ENCODE data around the gene PLEKHA7. TPM values are rescaled to one million over a fixed set of nuclear protein-coding genes. Genes with fewer than 3 reads are reported as not detected.

PLEKHA7 gene
- total and polyA plus RNA-seq, 2 donors from 2014 or later, result 24.4 to 65.7 TPM

GRCh38 chr11:17015627-17016126 is 1.5 kb upstream of the PLEKHA7 start:
- H3K9me3 ChIP-seq (ENCODE audit: control insufficient read depth in 2 of 3, insufficient read depth in 1 of 3, low read length in 3 of 3), result no peaks in the 10 kb centered on the region
- FAIRE-seq (no peak), DNase-seq (peak in 4 of 5 donors; percentile 82 to 91 (median 86))
- no peak for TF ChIP-seq CTCF (IDR thresholded peaks at IDR 0.05; ENCODE audit: borderline replicate concordance, extremely low read depth, insufficient read depth)
- intact Hi-C loops (cut with DNase I), result no loop called here
- no peaks in the 10 kb centered on the region for H3K36me3 ChIP-seq (ENCODE audit: control insufficient read depth in 2 of 3, insufficient read depth in 3 of 3, low read length in 3 of 3)
- no peaks in the 10 kb centered on the region for H3K27me3 ChIP-seq (ENCODE audit: control insufficient read depth, insufficient read depth, low read length)
- no peak overlapping the region for H3K9ac ChIP-seq (ENCODE audit: low read length in 3 of 3)
- H3K4me3 ChIP-seq (ENCODE audit: low read length in 3 of 3), result peak overlapping the region in 1 of 3 donors; percentile 63
- no peak overlapping the region for H3K27ac ChIP-seq (ENCODE audit: low read depth in 2 of 2, low read length in 2 of 2)
- H3K4me1 ChIP-seq (ENCODE audit: control insufficient read depth in 2 of 3, insufficient read depth in 2 of 3, low read depth in 1 of 3, low read length in 3 of 3), result peaks cover 0 to 19% (median 6%) of the 10 kb centered on the region in 3 donors

GRCh38 chr11:17014833-17015626 is 816 bp upstream of the PLEKHA7 start:
- FAIRE-seq (no peak), DNase-seq (peak in 4 of 5 donors; percentile 37 to 57 (median 55))
- Histone ChIP-seq H3K27ac (ENCODE audit: low read depth in 2 of 2, low read length in 2 of 2) (peak overlapping the region; percentile 68 to 80), H3K4me3 (ENCODE audit: low read length in 3 of 3) (peak overlapping the region; percentile 63 to 89 (median 64)), H3K9ac (ENCODE audit: low read length in 3 of 3) (peak overlapping the region; percentile 14 to 57 (median 48)), H3K27me3 (ENCODE audit: control insufficient read depth, insufficient read depth, low read length) (no peaks in the 10 kb centered on the region), H3K36me3 (ENCODE audit: control insufficient read depth in 2 of 3, insufficient read depth in 3 of 3, low read length in 3 of 3) (no peaks in the 10 kb centered on the region), H3K9me3 (ENCODE audit: control insufficient read depth in 2 of 3, insufficient read depth in 1 of 3, low read length in 3 of 3) (no peaks in the 10 kb centered on the region), H3K4me1 (ENCODE audit: control insufficient read depth in 2 of 3, insufficient read depth in 2 of 3, low read depth in 1 of 3, low read length in 3 of 3) (peaks cover 0 to 19% (median 7%) of the 10 kb centered on the region in 3 donors)
- TF ChIP-seq CTCF (IDR thresholded peaks at IDR 0.05; ENCODE audit: borderline replicate concordance, extremely low read depth, insufficient read depth), result peak; percentile 13
- intact Hi-C loops (cut with DNase I), result no loop called here

GRCh38 chr11:17013548-17014320 is 480 bp downstream of the PLEKHA7 start:
- peak; percentile 35 to 80 (median 45) for DNase-seq
- no peaks in the 10 kb centered on the region for H3K36me3 ChIP-seq (ENCODE audit: control insufficient read depth in 2 of 3, insufficient read depth in 3 of 3, low read length in 3 of 3)
- TF ChIP-seq CTCF (IDR thresholded peaks at IDR 0.05; ENCODE audit: borderline replicate concordance, extremely low read depth, insufficient read depth), result no peak
- peak overlapping the region in 1 of 3 donors; percentile 84 for H3K9ac ChIP-seq (ENCODE audit: low read length in 3 of 3)
- no peaks in the 10 kb centered on the region for H3K9me3 ChIP-seq (ENCODE audit: control insufficient read depth in 2 of 3, insufficient read depth in 1 of 3, low read length in 3 of 3)
- peaks cover 0 to 21% (median 9%) of the 10 kb centered on the region in 3 donors for H3K4me1 ChIP-seq (ENCODE audit: control insufficient read depth in 2 of 3, insufficient read depth in 2 of 3, low read depth in 1 of 3, low read length in 3 of 3)
- no peak for FAIRE-seq
- H3K4me3 ChIP-seq (ENCODE audit: low read length in 3 of 3), result peak overlapping the region; percentile 55 to 80 (median 61)
- H3K27ac ChIP-seq (ENCODE audit: low read depth in 2 of 2, low read length in 2 of 2), result peak overlapping the region; percentile 84 to 91
- intact Hi-C loops (cut with DNase I), result no loop called here
- H3K27me3 ChIP-seq (ENCODE audit: control insufficient read depth, insufficient read depth, low read length), result no peaks in the 10 kb centered on the region
